SH-SY5Y (cell line): ENCODE results near the gene TEK.

Source experiments
- GATA2 ChIP-seq: IDR thresholded peaks from 2 replicates; pipeline ENCODE4 v1.6.1; 2011; ENCODE audit warnings: mild to moderate bottlenecking, low read depth, low read length
- GATA3 ChIP-seq: IDR thresholded peaks from 2 replicates; pipeline ENCODE4 v1.6.1; 2011; ENCODE audit warnings: low read depth, mild to moderate bottlenecking, low read length, moderate library complexity

DNA sequence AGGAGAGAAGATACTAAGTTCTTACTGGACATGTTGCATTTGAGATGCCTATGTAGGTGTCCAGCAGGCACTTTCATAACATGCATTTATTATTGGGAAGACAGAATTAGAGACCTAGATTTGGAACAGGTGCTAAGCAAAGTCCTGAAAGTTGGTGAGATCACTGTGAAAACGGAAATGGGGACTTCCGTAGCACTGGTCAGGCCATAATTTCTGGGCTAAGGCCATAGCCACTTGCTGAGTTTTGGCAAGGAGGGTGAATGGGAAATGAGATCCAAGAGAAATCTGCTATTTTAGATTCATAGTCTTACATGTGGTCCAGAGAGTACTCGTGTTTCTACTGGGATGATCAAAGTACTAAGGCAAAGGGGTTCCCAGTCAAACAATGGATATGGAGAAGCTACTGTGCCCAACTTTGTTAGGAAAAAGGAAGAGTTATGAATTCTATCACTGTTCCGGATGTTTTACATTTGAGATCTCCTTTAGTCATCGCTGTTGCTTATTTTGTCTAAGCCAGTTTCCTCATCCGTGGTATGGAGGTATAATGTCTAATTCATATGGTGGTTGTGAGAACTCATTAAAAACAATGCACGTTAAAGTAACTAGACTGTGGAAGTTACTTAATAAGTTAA is 33.4 kb downstream of the TEK start:
- no peak for TF ChIP-seq GATA3
- TF ChIP-seq GATA2: no peak
